AG09319 (cell line): Measurements from ENCODE around the gene HGD.

Source experiments
- DNase-seq: peaks from one replicate; pipeline ENCODE4 v3.0.0-alpha.2; 2010; ENCODE audit warnings: low read depth; ENCODE audit errors: extremely low read depth
- TF ChIP-seq, protein P1 (sequence below): IDR thresholded peaks from 2 replicates; pipeline ENCODE4 v1.5.1; 2011; ENCODE audit warnings: low read depth, mild to moderate bottlenecking, inconsistent platforms, low read length, moderate library complexity

Gene HGD

DNA sequence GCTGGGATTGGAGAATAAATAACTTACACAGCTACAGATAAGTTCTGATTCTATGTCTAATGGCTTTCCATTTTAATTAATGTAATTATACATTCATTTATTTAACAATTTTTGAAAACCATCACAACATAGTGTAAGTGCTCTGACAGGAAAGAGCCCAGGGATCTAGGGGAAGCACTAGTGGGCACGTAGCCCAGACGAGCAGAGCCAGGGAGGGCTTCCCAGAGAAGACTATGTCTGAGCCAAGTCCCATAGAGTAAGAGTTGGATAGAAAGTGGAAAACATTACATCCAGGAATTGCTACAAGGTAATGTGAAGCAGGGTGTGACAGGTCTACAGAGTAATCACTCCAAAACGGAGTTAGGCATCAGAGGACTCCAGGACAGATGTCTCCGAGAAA is 2.9 kb upstream of the HGD start:
- TF ChIP-seq, protein P1, sequence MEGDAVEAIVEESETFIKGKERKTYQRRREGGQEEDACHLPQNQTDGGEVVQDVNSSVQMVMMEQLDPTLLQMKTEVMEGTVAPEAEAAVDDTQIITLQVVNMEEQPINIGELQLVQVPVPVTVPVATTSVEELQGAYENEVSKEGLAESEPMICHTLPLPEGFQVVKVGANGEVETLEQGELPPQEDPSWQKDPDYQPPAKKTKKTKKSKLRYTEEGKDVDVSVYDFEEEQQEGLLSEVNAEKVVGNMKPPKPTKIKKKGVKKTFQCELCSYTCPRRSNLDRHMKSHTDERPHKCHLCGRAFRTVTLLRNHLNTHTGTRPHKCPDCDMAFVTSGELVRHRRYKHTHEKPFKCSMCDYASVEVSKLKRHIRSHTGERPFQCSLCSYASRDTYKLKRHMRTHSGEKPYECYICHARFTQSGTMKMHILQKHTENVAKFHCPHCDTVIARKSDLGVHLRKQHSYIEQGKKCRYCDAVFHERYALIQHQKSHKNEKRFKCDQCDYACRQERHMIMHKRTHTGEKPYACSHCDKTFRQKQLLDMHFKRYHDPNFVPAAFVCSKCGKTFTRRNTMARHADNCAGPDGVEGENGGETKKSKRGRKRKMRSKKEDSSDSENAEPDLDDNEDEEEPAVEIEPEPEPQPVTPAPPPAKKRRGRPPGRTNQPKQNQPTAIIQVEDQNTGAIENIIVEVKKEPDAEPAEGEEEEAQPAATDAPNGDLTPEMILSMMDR, result no peak
- no peak for DNase-seq

DNA sequence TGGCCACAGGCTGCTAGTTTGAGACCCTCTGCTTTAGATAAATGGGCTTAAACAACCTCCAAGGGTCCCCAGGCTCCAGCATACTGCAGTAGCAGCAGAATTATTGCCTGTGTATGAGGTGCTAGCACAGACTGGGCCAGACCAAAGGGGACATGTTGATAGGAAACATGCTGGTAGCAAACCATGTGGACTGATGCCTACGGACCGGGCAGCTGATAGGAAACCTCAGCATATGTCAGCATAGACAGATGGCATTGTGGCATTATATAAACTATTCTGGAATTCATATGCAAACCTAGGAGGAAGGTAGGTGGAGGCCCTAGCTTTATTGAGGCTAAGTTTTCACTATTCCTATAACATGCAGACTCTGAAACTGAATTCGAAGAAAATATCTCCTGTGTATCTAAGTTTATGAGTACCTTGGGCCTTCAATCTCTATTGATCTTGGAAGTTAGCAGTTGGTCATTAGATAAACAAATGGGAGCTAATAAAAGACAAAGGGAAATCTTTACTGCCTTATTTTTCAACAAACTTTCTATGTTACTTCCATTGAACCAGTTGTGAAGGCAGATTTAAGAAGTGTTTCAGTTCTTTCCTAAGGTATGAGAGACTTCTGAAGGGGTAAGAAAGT is 1.7 kb upstream of the HGD start:
- DNase-seq, result no peak
- TF ChIP-seq, protein P1, result no peak

DNA sequence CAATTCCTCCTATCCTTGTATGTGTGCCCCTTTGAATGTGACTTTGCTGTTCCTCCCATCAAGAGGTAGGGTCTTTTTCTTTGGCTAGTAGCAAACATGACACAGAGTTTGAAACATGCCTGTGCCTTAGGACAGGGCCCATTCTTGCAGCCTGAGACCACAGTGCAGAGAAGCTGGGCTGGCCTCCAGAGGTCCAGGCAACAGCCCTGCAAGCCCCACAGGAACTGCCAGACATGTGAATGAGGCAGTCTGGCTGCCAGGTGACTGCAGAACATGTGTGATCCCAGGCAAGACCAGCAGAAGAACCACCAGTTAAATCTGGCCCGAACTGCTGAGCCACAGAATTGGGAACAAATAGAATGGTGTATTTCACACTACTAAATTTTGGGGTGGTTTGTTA is 1.2 kb upstream of the HGD start:
- TF ChIP-seq, protein P1, result no peak

DNA sequence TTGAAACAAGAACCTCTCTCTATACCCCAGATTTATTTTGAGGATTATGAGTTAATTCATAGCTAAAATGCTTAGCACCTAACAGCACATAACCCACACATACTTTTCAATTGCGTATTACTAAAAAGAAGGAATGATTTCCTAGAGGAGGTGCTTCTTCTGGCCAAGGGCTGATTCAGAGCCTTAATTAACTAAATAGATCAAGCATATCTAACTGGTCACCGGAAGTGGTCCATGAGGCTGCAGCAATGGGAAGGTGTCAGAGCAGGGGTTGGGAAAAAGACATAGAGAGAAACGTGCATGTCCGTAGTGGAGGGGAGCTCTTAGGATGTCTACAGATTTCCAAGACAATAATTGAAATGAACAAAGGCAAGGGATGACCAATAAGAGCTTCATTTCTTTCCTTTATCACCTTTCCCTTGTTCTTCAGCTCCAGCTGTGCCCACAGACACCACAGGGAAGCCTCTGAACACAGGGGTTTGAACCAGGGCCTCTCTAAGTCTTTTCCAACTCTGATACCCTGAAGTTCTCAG is 467 bp downstream of the HGD start:
- no peak for DNase-seq

More for the DNA sequence above, 1.2 kb upstream of the HGD start:
- DNase-seq, result no peak

DNA sequence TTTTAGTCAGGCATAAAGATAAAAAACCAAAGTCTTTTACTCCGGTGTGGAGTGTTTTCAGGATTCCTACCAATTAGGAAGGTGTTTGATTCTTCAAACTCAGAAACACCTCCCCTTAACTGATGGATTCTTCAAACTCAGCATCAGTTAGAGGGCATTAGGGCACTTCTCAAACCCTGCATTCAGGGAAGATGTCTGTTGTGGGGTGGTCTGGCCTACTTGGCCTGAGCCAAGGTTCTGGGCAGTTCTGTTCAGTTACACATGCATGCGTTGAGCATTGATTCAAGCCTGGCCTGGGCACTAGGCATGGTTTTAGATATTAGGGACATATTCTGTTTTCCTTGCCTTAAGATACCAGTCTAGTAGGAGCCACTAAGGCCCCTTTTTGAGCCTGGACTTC is 1.0 kb downstream of the HGD start:
- TF ChIP-seq, protein P1, result no peak
- DNase-seq, result no peak

More for the DNA sequence above, 467 bp downstream of the HGD start:
- TF ChIP-seq, protein P1, result no peak

DNA sequence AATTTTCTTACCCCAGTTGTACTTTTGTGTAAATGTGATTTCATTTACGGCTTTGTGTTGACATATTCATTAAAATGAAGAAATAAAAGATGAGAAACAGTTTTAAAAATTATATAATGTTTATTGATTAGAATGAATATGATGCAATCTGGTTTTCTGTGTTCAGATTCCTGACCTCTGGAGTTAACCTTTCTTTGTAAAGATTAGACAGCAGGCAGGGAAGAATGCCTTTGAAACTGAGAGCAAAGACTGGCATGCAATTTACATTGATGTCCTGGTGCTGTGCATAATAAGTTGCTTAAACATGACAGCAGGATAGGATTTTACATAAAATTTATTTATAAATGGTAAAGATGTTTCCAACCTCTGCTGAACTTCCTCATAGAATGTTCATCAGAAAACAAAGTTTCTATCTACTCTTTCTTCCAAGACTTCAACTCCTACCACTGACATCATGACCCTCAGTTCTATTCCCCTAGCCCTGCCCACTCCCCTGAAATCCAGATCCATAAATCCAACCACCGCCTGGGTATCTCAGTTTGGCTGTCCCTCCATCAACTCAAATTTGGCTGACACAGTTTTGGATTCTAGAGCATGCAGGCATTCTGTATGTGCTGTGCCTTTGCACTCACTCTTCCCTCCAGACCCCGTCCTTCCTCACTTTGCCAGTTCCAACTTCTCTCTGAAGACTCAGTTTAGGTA is 1.7 kb downstream of the HGD start:
- TF ChIP-seq, protein P1, result no peak
- DNase-seq, result no peak

DNA sequence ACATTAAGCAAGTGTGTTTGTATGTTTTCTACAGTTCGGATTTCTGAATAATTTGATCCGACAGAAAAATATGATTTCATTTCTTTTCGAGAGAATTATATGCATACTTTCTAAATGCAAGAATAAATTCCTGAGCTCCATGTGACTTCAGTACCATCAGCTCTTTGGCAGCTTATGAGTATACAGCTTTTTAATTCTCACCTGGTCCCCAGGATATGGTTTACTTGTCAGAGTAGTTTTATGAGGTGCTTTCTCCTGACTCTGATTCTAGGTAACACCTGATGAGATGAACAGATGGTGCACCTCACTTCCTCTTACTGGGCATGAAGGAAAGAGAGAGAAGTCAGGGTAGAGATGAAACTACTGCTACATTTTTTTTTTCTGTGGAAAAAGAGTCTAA is 3.1 kb downstream of the HGD start:
- no peak for DNase-seq

More for the DNA sequence above, 3.1 kb downstream of the HGD start:
- TF ChIP-seq, protein P1, result no peak
